ENCODE measurements around the gene CRIP1. TPM values are rescaled to one million over a fixed set of nuclear protein-coding genes. Genes with fewer than 3 reads are reported as not detected.

The CRIP1 gene
- polyA plus RNA-seq, 4 donors = 27.4 to 44.0 (median 33.1) TPM

DNA sequence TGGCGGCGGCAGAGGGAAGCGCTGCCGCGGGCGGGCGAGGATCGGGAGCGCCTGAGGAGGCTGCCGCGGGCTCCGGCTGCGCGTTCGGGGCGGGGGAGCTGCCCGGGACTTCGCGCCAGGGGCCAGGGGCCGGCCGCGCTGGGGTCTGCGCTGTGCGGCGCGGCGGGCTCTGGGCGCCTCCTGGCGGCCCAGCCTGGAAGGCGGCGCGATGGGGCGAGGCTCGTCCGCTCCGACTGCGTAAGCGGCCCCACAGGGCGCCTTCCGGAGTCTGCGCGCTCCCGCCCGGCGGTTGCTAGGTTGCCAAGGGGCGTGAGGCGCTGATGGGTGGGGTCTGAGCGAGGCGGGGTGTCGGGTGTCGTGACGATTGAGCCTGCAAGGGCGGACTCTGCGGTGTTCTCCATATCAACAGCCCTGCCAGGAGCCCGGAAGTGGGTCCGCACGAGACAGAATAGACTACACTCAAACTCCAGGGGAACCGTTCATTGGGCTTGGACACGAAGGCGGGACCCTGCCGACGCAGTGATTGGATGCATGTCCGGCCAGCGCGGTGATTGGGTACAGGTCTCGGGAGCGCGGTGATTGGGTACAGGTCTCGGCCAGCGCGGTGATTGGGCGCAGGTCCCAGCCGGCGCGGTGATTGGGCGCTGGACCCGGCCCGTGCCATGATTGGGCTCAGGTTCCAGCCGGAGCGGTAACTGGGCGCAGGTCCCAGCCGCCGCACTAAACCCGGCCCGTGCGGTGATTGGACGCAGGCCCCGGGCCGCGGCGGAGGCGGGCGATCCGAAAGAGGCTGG lies 4.1 kb downstream of the CRIP1 start, which contains the start of gene TEDC1:
TEDC1 (plus strand) TSS at position 675 of the 794 bp plus-strand sequence. CDS start 130 bp downstream, outside the sequence.
- DNase-seq (ENCODE audit: low read depth in 4 of 4, low spot score in 2 of 4) = peak; percentile 97 to 100 (median 99)

DNA sequence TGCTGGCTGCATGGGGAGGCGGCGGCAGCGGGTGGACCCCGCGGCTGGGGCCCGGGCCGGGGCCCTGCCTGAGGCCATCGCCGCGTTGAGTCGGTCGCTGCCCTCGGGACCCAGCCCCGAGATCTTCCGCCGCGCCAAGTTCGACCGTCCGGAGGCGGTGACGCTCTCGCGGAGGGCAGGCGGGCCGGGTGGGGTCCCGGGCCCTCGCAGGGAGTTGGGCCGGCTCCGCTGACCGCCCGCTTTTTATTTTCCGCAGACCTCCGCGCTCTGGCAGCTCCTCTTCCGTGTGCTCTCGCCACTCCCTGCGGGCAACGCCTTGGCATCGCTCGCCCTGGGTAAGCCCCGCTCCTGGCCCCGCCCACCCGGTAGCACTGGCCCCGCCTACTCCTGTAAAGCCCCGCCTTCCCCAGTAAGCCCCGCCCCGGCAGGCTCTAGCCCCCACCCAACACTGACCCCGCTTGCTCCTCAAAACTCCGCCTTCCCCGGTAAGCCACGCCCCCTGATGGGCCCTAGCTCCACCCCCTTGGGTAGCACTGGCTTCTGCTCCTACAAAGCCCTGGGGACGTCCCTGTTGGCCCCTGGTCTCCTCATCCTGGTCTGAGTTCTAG lies 4.8 kb downstream of the CRIP1 start:
- DNase-seq (ENCODE audit: low read depth in 4 of 4, low spot score in 2 of 4) = no peak

DNA sequence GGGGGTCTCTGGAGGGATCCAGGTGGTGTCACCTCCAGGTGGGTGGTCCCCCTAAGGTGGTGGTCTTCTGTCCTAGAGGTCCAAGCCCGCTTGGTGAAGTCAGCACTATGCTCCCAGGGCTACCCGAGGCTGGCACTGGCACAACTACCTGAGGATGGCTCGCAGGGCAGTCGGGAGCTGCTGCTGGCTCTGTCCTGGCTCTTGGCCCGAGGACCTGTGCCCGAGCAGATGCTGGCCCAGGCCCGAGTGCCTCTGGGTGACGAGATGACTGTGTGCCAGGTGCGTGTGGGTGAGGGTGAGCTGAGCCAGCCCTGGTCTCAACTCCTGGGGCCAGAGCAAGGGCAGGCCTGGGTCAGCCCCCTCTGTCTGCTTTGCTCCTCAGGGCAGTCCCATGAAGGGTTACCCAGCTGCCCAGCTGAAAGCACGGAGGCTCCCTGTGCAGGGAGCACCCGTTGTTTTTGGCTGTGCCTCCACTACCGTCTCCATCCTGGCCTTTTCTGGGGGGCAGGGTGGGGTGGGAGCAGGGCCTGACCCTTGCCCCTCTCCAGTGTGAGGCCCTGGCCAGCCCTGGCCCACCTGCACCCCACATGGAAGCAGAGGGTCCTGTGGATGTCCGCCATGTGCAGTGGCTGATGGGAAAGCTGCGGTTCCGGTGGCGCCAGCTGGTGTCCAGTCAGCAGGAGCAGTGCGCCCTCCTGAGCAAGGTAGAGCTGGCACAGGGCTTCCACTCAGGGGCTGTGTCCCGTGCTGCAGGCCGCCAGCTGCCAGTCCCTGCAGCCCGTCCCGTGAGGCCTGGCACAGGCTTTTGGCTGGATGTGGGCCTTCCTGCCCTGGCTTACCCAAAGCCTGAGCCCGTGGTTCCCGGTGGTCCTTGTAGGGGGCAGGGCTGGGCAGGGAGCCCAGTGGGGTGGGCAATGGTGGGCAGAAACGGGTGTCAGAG lies 5.6 kb downstream of the CRIP1 start:
- no peak for DNase-seq (ENCODE audit: low read depth in 4 of 4, low spot score in 2 of 4)

DNA sequence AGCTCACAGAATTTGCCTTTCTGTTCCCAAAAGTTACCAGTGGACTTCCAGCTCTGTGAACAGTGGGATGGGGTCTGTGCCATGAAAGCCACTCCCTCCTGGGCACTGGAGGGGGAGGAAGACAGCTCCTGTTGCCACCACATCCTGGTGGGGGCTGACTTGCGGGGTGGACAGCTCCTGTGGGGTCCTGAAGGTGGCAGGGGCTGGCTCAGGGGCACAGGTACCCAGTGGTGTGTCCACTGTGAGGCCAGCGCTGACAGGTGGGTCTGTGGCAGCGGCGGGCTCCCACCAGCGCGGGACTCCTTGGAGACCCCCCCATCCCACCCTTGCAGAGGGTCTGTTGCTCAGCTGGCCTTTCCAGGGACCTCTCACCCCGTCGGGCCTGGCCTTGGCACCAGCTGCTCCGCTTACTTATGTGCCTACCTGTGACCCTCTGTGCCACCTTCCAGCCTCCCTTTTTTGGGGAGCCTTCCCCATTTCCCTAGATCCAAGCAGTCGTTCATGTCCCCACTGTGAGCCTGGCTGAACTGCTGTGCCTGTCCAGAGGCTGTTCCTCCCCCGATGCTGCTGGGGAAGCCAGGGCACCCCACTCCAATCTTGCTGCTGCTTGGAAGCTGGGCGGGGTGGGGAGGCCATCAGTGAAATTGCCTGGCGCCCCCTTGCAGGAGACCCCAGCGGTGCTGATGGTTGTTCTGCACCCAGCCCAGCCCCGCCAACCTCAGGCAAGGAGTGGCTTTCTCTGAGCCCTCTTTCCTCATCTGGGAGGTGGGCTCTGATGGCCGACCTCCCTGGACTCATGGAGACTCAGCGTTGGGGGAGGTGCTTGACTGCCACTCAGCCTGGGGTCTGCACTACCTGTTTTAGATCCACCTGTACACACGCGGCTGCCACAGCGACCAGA lies 6.5 kb downstream of the CRIP1 start:
- no peak for DNase-seq (ENCODE audit: low read depth in 4 of 4, low spot score in 2 of 4)

DNA sequence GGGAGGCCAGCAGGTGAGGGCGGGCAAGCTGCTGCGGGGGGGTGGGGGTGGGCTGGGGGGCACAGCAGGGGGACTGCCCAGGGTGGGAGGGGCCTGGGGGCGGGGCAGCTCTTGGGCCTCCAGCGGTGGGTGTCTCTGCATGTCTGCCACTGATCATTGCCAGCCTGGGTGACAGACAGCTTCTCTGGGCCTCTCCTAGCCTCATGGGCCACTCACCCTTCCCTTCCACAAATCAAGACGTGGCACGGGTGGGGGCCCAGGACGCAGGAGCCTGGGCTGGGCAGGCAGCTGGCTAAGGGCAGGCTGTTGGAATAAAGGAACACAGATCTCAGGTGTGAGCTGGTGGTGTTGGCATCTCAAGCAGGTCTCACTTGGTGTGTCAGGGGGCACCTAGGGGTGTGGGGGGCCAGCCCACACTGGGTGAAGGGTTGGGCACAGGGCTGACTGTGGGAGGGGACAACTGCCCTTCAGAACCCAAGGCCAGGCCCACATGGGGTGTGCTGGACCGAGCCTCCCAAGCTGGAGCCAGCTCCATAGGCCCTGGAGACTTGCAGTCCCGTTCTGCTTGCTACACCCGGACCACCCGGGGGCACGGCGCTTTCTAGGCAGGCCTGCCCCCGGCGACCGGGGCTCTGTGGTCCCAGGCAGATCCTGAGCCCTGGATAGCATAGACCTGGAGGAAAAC lies 7.4 kb downstream of the CRIP1 start:
- no peak for DNase-seq (ENCODE audit: low read depth in 4 of 4, low spot score in 2 of 4)

DNA sequence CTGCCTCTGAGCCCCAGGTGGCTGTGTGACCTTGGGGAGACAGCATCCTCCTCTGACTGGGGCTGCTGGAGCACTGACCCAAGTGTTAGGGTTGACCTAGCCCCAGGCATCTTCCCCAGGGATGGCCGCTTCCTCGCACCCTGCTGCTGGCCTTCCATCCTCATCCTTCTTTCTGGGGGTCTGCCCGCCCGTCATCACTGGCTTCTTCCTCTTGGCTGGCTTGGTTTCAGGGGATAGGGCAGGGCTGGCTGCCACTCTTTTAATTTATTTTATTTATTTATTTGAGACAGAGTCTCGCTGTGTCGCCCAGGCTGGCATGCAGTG lies 7.9 kb downstream of the CRIP1 start:
- DNase-seq (ENCODE audit: low read depth in 4 of 4, low spot score in 2 of 4) = no peak

DNA sequence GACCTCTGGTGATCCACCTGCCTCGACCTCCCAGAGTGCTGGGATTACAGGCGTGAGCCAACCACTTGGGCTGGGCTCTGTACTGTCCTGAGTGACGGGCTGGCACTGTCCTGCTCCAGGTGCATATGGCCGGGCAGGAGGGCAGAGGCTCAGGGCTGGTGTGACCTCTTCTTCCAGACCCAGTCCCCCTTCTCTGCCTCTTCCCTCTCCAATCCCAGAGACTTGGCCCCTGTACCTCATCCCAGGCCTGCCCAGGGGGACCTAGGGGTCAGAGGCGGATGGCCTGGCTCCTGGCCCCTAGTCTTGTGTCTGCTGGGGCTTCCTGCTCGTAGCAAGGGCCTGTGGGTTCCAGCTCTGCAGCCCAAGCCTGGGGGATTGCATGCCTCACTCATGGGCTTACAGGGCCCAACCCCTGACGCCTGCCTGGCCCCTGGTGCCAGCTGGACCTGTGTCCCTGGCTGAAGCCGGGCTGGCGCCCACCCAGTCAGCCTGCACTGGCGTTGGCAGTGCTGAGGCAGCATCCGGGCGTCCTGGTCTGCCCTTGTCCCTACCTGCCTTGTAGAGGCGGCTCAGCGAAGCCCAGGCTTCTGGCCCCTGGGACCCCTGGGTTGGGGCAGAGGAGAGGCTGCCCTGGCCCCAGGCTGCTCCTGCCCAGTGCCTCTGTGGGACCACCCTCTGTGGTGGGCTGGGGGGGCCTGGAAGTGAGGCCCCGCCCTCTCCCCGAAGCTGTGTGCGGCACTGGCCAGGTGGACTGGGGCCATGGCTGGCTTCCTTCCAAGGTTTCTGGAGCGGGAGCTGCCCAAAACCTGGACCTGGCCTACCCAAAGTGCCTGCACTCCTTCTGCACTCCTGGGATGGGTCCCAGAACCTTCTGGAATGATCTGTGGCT lies 8.7 kb downstream of the CRIP1 start:
- DNase-seq (ENCODE audit: low read depth in 4 of 4, low spot score in 2 of 4) = no peak

DNA sequence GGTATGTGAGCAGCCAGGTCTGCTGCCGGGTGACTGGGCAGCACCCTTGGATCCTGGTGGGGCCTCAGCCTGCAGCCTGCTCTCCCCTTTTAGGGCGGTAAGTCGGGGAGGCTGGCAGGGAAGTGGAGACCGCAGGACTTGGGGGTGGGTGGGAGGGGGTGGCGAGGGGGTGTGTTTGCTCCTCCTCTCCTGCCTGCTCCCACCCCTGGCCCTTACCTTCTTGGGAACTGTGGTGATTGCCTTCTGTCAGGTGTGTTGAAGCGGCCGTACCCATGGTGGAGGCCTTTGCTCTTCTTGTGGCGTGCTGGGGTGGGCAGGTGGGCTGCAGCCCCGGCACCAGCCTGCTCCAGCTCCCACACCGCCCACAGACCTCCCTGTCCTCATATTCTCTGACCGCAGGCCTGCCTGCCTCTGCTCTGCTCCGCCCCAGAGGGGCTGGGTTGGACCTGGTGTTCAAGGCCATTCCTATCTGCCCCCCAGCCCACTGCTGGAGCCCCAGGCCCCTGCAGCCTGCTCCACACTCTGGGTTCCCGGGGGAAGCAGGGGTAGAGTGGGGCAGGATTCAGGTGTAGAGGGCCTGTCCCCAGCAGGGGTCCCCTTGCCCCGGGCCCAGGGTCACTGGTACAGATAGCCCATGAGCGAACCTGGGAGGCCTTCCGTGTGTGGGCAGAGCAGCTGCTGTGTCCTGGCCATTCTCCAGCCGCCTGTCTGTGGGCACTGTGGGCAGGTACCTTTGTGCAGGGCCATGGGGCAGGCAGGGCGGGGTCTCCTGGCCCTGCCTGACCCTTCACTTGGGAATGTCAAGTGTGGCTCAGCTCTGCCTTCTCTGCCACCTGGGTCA lies 9.5 kb downstream of the CRIP1 start:
- DNase-seq (ENCODE audit: low read depth in 4 of 4, low spot score in 2 of 4) = no peak

DNA sequence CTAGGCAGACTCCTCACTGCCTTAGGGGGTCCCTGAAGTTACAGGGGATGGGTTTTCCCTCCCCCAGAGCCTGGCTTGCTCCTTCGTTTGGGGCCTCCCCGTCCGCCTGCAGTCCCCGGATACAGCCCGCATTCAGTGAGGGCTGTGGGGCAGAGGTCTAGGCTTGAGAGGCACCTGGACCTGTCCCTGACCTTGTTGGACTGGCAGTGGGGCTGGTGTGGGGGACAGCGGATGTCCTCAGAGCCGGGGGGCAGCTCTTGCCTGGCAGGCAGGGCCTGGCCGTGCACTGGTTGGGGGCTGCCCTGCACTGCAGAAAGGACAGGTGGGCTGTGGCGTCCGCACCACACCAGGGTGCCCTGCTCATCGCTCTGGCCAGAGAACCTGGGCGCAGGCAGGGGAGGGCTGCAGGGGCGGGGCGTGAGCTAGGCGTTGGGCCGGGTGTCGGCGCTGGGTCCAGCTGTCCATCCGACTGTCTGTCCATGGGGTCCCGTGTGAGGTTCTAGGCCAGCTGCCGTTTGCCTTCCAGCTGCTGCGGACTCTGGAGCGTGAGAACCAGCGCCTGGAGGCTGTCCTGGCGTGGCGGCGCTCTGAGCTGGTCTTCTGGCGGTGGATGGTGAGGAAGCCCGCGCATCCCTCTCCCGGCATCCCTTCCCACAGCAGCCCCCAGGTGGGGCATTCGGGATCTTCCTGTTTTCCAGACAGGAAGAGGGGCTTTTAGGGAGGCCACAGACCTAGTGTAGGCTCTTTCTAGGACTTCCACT lies 10.3 kb downstream of the CRIP1 start:
- no peak for DNase-seq (ENCODE audit: low read depth in 4 of 4, low spot score in 2 of 4)

DNA sequence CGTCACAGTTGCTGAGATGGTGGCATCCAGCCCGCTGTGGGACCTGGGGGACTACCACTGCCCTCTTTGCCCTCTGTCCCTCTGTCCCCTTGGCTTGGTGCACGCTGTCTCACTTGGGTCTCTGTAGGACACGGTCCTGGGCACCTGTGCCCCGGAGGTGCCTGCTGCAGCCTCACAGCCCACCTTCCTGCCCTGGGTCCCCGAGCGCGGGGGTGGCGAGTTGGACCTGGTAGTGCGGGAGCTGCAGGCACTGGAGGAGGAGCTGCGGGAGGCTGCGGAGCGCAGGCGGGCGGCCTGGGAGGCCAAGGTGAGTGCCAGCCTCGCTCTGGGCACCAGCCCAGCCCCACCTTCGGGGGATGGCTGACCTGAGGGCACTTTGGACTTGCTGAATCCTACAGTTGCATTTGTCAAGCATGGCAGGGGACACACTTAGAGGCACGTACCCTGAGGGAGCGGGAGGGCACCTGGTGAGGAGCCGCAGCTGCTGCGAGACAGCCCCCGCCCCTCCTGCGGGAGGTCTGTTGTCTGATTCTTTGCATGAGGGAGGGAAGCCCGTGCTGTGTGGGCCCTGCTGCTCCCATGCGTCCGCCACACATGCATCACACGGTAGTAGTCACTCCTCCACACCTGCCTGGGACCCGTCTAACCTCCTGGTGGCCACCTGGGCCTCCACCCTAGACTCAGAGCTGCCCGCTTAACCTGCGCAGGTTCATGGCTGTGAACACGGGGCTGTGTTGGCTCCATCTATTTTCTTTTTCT lies 11.2 kb downstream of the CRIP1 start:
- no peak for DNase-seq (ENCODE audit: low read depth in 4 of 4, low spot score in 2 of 4)

DNA sequence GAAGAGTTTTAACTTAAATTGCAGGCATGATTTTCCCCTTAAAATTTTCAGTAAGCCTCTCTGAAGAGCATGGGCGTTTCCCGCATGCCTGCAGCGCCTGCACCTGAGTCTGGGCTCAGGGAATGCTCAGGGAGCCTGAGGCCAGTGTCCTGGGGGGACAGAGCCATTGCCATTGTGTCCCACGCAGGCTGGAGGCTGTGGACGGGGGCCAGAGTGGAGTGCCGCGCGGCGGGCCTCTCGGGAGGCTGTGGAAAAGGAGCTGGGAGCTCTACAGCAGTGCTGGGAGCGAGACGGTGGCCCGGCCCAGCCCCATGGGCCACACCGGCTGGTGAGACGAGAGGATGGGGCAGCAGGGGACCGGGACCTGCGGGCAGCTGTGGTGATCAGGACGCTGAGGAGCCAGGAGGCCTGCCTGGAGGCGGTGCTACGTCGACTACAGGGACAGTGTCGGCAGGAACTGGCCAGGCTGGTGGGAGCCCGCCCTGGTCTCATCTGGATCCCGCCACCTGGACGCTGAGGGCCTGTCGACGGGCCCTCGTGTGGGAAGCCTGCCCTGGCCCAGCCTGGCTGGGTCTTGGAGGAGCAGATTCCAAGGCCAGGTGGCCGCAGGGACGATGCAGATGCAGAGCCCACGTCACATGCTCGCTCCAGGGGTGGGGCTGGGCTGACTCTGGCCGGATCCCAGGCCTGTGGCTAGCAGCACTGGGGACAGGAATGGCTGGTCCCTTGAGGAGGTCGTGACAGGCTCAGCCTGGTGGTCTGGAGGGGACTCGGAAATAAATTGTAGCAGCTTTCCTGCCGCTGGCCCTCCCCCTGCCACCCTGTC lies 12.0 kb downstream of the CRIP1 start:
- no peak for DNase-seq (ENCODE audit: low read depth in 4 of 4, low spot score in 2 of 4)

DNA sequence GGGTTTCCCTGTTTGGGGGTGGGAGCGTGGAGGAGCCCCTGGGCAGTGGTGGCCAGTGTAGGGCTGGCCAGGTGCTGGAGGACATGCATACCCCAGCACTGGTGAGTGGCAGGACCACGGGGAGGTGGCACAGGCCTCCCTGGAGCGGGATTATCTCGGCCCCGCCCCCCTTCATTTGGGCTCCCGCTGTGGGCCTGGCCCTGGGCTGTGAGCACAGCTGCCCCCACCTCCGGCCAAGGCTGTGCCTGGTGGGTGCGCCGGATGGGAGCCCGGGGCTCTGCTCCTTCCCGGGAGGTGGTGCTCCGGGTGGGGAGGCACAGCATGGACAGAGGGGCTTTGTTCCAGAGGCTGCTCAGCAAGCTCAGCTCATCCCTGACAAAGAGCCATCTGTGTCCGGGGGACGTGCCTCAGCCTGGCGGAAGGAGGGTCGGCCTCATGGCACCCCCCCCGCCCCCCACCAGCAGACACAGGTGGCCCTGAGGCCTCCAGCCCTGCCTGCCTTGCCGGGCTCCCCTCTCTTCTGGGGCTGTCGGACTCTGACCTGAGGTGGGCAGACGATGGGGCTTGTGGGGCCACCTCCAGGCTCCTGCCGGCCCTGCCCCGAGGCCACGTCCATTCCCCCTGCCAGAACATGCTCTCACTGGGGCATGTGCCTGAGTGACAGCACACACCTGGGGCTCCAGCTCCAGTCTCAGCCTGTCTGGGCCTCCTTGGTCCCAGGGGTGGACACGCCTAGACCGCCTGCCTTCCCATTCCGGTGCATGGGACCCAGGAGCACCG lies 12.8 kb downstream of the CRIP1 start:
- DNase-seq (ENCODE audit: low read depth in 4 of 4, low spot score in 2 of 4) = no peak

DNA sequence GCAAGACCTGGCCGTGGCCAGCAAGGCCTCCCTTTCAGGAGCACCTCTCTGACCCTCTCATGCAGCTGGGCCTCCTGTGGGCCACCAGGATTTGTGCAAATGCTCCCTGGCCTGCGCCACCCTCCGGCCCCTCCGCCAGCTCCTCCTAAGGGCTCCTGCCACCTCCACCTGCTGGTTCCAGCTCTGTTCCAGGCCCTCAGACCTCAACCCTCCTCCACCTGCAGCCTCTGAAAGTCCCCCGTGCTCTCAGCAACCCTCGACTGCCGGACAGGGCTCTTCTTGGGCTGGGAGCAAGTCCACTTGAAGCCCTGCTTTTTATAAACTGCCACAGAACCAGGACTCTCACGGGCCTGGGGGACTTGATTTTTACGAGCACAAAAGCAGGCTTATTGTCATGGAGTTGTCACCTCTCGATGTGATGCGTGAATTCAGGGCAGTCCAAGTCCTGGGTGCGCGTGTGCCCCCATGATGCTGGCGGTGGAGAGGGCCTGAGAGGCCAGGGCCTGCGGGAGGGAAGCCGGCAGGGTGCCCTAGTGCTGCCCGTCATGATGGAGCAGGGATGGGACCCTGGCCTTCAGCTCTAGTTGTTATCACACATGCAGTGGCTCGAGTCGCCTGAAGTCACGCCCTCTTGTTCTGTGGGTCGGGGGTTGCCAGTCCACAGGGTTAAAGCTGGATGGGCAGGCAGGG lies 13.5 kb downstream of the CRIP1 start:
- no peak for DNase-seq (ENCODE audit: low read depth in 4 of 4, low spot score in 2 of 4)

DNA sequence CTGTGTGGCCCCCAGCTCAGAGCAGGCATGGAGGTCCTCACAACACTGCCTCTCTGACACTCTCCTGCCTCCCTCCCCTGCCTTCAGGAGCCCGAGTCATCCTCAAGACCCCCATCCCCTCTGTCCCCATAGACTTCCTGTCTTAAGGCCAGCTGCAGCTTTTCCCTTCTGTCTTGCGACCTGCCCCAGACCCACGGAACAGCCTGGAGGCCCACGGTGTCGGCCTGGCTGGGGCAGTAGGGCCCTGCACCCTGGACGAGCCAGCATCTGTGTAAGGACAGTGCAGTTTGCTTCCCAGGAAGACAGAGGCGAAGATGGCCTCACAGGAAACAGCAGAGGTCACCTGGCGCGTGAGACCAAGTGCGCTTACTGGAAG lies 14.0 kb downstream of the CRIP1 start:
- DNase-seq (ENCODE audit: low read depth in 4 of 4, low spot score in 2 of 4) = no peak

Data from left renal cortex interstitium (tissue), 4 donors.